Globus pallidus (tissue), 1 donor: Measurements from ENCODE around the gene OBP2B.
"Not testable (repeated sequence)": the region's sequence is repeated elsewhere in the genome, so short reads cannot be mapped to it uniquely, and the experiment has no call there.

Experiments used
- DNase-seq: peaks from one replicate; pipeline ENCODE4 v3.0.0-alpha.2; 2015; ENCODE audit warnings: low spot score

The OBP2B gene

DNA sequence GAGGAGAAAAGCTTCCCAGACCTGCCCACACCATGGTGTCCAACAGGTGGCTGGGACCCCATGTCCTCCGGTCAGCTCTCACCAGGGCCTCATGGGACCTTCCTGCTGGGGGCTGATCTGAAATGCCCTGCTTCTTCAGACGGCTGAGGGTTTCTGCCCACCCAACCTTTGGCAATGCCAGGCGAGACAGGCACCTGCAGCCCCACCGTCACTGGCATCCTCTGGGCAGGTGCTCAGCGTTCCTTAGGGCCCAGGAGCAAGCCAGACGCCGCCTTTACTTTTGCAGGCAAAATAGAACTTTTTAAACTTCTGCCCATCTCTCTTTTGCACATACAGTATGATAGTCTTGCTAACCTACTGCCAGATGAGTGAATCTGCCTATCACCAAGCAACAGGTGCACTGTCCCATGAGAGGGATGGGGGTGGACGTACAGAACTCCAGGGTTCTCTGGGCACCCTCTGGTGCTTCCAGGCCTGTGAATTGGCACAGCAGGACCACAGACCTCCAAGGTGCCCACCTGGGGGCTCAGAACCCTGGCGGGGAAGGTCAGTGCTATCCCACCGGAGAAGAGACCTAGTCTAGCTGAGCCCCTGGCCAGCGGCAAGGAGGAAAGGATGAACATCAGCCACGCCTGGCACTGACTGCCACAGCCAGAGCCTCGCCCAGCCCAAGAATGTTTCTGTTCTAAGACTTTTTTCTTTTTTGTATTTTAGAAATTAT, 7.5 kb downstream of the OBP2B start:
- no peak for DNase-seq

GRCh38 chr9:133200631-133201030, 8.4 kb downstream of the OBP2B start:
- no peak for DNase-seq

GRCh38 chr9:133199648-133200321, 9.3 kb downstream of the OBP2B start:
- DNase-seq: no peak

GRCh38 chr9:133195029-133195428, 14.0 kb downstream of the OBP2B start:
- no peak for DNase-seq

- no peak for DNase-seq
Observed at GRCh38 chr9:133194597-133194996, 14.5 kb downstream of the OBP2B start.

DNA sequence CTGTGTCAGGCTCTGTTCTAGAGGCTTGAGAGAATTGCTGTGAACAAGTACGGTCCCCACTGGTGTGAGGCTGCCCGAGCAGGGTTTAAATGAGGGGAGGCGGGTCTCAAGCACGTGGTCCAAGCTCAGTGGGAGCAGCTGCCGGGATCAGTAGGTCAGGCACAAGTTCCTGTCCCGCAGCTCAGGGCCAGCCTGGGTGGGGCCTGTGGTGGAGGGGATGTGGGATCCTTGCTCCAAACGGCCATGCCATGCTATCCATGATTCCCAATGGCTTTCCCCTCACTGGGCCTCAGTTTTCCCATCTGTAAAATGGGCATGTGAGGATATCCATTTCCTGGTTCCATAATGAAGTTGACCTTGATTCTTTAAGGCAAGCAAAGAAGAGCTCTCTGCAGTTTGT, 17.1 kb downstream of the OBP2B start:
- no peak for DNase-seq

DNA sequence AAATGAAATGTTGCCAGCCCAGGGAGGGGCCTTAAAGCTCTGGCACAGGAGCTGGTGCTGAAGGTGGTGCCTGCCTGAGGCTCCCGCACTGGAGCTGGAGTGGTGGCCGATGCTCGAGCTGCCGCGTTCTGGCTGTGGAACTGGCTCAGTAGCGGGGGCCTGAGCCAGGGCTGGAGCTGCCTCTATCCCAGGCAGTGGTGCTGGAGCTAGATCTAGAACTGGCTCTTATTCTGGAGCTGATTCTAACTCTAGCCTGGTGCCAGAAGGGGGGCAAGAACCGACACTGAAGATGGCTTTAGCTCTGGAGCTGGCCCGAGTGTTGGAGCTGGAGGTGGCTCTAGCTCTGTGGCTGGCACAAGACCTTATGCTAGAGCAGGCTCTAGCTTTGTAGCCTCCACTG, 19.2 kb downstream of the OBP2B start:
- DNase-seq: no peak

- DNase-seq: no peak
Observed at GRCh38 chr9:133188843-133189180, 20.2 kb downstream of the OBP2B start.

DNA sequence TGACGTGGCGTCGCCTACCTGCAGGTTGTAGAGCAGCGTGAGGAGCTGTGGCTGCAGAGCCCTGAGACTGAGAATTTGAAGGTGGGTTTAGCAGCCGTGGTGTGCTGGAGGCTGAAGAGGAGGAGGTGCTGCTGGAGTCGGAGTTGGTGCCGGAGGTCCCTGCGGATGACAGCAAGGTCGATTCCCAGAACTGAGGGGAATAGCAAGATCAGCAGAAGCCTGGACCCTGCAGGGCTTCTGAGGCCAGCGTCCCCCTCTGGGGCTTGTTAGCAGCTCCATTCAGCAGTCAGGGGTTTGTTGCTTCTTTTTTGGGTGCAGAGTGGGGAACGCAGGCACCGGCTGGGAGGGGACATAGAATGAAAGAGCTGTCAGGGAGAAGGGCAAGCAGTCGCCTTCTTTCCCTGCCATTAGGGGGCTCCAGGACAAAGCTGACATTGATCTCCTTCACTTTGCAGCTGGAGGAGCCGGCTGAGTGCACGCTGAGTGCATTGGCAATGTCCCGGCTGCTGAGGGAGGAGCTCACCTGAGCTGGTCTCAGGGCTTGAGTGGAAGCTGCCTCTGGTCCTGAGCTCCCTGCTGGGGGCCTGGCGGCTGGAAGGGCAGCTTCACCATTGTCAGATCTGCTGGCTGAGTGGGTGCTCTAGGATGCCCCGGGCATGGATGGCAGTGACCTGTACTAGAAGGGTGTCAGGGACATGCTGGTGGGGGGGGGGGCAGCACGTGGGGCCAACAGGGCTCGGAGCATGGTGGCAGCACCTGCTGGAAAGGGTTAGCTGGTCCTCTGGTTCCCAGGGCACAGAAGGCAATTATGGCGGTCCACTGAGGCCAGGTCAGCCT, 20.8 kb downstream of the OBP2B start:
- no peak for DNase-seq

GRCh38 chr9:133187561-133188005, 21.5 kb downstream of the OBP2B start:
- DNase-seq: no peak

GRCh38 chr9:133186736-133187135, 22.3 kb downstream of the OBP2B start:
- DNase-seq: no peak

DNA sequence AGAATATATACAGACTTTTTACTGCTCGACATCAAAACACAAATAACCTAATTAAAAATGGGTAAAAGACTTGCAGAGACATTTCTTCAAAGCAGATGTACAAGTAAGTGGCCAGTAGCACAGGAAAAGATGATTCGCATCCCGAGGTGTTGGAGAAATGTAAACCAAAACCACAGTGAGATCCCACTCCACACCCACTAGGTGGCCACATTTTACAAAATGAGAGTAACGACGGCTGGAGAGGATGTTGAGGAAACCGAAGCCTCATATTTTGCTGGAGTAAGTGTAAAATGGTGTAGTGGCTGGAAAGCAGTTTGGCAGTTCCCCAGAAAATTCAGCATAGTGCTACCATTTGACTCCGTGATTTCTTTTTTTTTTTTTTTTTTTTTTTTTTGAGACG, 24.1 kb downstream of the OBP2B start:
- DNase-seq: peak; percentile 49

DNA sequence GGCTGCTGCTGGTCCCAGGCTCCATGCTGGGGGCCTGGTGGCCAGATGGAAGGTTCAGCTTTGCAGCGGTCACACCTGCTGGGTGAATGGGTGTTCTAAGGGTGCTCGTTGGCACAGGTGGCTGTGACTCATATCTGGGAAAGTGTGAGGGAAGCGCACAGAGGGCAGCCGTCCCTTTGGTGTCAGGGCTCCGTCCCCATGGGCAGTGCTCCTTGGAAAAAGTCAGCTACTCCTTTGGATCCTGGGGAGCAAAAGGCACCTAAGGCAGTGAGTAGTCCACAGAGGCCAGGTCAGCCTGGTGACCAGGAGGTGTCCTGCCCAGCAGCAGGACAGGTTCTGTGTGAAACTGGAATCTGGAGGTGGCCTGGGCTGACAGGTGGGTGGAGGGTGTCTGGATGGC, 26.9 kb downstream of the OBP2B start:
- no peak for DNase-seq

DNA sequence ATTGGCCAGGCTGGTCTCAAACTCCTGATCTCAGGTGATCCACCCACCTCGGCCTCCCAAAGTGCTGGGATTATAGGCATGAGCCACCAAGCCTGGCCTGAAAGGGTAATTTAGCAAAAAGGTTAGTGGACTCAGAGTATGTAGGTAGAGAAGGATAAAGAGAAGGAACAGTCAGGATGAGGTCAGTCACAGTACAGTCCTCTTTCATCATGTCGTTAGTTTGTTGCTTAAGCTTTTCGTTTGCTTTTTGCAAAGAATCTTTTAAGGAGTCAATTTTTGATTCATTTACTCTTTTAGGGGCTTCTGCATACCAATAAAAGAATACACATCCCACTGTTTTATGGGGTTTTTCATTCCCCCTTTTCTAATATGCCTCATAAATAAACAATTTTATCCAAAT, 27.5 kb downstream of the OBP2B start:
- DNase-seq: no peak

DNA sequence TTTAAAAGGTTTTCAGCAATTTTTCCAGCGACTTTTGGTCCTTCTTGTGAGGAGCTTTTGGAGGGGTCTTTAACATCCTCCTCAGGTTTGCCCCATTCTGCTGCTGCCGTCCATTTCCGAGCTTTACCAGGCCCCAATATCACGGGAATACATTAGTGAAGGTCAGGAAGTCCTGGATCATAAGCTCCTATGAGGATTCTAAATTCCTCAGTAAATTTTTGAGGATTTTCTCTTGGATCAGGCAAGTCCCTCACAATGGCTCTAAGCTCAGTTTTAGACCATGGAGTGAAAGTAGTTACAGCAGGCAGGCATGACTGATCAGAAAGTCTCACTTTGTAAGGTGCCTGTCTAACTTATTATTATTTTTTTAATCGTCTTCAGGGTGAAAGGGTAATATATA, 28.1 kb downstream of the OBP2B start:
- DNase-seq: no peak

GRCh38 chr9:133173056-133173455, 36.0 kb downstream of the OBP2B start:
- DNase-seq: no peak

- no peak for DNase-seq
Observed at GRCh38 chr9:133171161-133171961, 37.7 kb downstream of the OBP2B start.

DNA sequence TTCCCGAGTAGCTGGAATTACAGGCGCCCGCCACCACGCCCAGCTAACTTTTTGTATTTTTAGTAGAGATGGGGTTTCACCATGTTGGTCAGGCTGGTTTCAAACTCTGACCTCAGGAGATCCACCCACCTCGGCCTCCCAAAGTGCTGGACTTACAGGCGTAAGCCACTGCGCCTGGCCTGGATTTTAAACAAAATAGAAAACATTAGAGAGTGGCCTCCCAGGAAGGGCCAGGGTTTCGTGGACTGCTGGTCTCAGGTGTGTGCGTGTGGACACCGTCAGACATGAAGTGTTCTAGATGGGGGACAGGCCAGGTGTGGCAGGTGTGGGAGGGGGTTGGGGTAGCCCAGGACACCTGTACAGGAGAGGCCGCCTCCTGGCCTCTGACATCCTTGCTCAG, 38.3 kb downstream of the OBP2B start:
- no peak for DNase-seq

DNA sequence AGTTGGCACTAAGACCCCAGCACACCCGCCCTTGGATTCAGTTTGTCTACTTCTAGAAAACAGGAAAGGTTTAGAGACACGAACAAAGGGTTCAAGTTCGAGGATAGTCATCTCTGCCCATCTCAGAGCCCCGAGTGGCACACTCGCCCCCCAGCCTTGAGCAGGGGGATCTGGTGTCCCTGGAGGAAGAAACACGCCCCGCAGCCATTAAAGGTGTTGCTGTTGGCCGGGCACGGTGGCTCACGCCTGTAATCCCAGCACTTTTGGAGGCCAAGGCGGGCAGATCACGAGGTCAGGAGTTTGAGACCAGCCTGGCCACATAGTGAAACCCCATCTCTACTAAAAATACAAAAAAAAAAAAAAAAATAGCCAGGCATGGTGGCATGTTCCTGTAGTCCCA, 39.4 kb downstream of the OBP2B start:
- not testable (repeated sequence) for DNase-seq

- no peak for DNase-seq
Observed at GRCh38 chr9:133169102-133169501, 39.9 kb downstream of the OBP2B start.

GRCh38 chr9:133168432-133168831, 40.6 kb downstream of the OBP2B start:
- DNase-seq: no peak

DNA sequence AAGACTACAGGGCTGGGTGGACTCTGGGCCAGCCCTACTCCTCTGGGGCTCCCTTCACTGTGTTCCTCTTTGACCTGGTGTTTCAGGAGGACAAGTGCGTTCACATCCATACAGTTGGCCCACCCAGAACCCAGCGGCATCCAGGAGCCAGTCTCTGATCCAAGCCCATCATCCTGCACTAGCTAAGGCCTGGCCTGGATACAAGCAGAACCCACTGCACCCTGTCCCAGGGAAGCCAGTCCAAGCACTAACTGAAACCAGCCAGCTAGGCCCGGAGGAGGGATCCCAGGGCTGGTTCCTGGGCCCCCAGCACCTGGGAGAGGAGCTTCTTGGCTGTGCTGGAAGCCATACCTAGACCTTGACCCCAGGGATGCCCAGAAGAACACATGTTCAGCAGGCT, 41.3 kb downstream of the OBP2B start:
- no peak for DNase-seq
